OCI-LY3 (cell line): ENCODE results near the gene PIBF1.
"Not testable (repeated sequence)": the region's sequence is repeated elsewhere in the genome, so short reads cannot be mapped to it uniquely, and the experiment has no call there.

Experiments used
- H2AFZ ChIP-seq: fragments of 200-600, 300-600 bp; shearing (Covaris generic); 2 replicates; pipeline ENCODE4 v1.6.0; 2014; ENCODE audit warnings: antibody characterized with exemption, low read depth, low read length
- H3K27ac ChIP-seq: fragments of 200-600, 300-600 bp; sonication (generic); 2 replicates; pipeline ENCODE4 v1.5.1; 2014; ENCODE audit warnings: mild to moderate bottlenecking, low read length, moderate library complexity, mixed read lengths
- H3K27me3 ChIP-seq: fragments of 200-600, 300-600 bp; sonication (generic); 2 replicates; pipeline ENCODE4 v1.6.1; 2014; ENCODE audit warnings: low read depth, low read length, mixed read lengths
- H3K36me3 ChIP-seq: fragments of 200-600, 300-600 bp; sonication (generic); replicated peaks from 2 replicates; pipeline ENCODE3; 2014; ENCODE audit warnings: low read depth, low read length, mixed read lengths
- H3K4me1 ChIP-seq: fragments of 300-600, 200-600 bp; sonication (generic); 2 replicates; pipeline ENCODE4 v1.6.1; 2014; ENCODE audit warnings: low read length, mixed read lengths
- H3K4me2 ChIP-seq: fragments of 200-600, 300-600 bp; sonication (generic); 2 replicates; pipeline ENCODE4 v1.6.1; 2014; ENCODE audit warnings: low read length, mixed read lengths
- H3K4me3 ChIP-seq: fragments of 300-600, 200-600 bp; sonication (generic); 2 replicates; pipeline ENCODE4 v1.5.1; 2014; ENCODE audit warnings: antibody characterized with exemption, mild to moderate bottlenecking, low read length, moderate library complexity
- H3K79me2 ChIP-seq: fragments of 300-600, 200-600 bp; shearing (Covaris generic); 2 replicates; pipeline ENCODE4 v1.6.1; 2014; ENCODE audit warnings: mild to moderate bottlenecking, low read length, mixed read lengths
- H3K9ac ChIP-seq: fragments of 300-600, 200-600 bp; shearing (Covaris generic); 2 replicates; pipeline ENCODE4 v1.6.0; 2014; ENCODE audit warnings: mild to moderate bottlenecking, low read length, moderate library complexity
- H3K9me3 ChIP-seq: fragments of 200-600, 300-600 bp; shearing (Covaris generic); 2 replicates; pipeline ENCODE4 v1.6.1; 2014; ENCODE audit warnings: low read length, mixed read lengths; ENCODE audit not compliant: insufficient read depth
- H4K20me1 ChIP-seq: fragments of 200-600, 300-600 bp; sonication (generic); 2 replicates; pipeline ENCODE4 v1.6.1; 2016; ENCODE audit warnings: low read length, mixed read lengths; ENCODE audit not compliant: insufficient read depth
- EZH2phosphoT487 ChIP-seq: fragments of 200-600 bp; shearing (Covaris generic); IDR thresholded peaks from 2 replicates; pipeline ENCODE4 v1.6.1; 2018; ENCODE audit warnings: antibody characterized with exemption, mixed run types, low read depth
- TF ChIP-seq, protein P1 (sequence below): fragments of 200-600, 300-600 bp; sonication (generic); IDR thresholded peaks from 2 replicates; pipeline ENCODE4 v1.5.1; 2014; ENCODE audit warnings: antibody characterized with exemption, low read length, low read depth

Gene PIBF1

DNA sequence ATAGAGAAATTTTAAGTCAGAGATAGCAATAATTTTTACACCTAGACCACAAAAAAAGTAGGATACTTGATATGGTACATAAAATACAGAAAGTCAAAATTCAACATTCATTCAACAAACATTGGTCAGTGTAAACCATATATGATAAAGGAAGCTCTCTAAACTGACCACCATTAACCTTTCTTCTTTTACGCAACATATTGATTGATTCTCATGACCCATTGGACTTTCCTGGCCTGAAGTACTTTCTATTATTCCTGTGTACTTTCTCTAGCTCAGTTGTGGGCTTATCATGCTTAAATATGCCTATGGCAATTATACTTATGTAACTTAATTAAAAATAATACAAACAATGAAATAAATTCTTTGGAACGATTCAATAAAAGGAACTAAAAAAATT, 10.7 kb downstream of the PIBF1 start:
- H4K20me1 ChIP-seq = 0 out of 2 replicates have a peak, but pooled peaks cover 3% of the 10 kb centered on the region
- no peak overlapping the region for H3K27ac ChIP-seq
- H2AFZ ChIP-seq = no peak overlapping the region
- no peaks in the 10 kb centered on the region for H3K4me1 ChIP-seq
- H3K4me3 ChIP-seq = no peak overlapping the region
- TF ChIP-seq EZH2phosphoT487 = no peak
- TF ChIP-seq, protein P1, sequence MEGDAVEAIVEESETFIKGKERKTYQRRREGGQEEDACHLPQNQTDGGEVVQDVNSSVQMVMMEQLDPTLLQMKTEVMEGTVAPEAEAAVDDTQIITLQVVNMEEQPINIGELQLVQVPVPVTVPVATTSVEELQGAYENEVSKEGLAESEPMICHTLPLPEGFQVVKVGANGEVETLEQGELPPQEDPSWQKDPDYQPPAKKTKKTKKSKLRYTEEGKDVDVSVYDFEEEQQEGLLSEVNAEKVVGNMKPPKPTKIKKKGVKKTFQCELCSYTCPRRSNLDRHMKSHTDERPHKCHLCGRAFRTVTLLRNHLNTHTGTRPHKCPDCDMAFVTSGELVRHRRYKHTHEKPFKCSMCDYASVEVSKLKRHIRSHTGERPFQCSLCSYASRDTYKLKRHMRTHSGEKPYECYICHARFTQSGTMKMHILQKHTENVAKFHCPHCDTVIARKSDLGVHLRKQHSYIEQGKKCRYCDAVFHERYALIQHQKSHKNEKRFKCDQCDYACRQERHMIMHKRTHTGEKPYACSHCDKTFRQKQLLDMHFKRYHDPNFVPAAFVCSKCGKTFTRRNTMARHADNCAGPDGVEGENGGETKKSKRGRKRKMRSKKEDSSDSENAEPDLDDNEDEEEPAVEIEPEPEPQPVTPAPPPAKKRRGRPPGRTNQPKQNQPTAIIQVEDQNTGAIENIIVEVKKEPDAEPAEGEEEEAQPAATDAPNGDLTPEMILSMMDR = no peak
- H3K79me2 ChIP-seq = peaks cover 32% of the 10 kb centered on the region
- H3K4me2 ChIP-seq = no peak overlapping the region
- no peaks in the 10 kb centered on the region for H3K9me3 ChIP-seq
- H3K27me3 ChIP-seq = no peaks in the 10 kb centered on the region
- H3K36me3 ChIP-seq = peaks cover 57% of the 10 kb centered on the region
- H3K9ac ChIP-seq = no peak overlapping the region

- Histone ChIP-seq H3K27ac (no peak overlapping the region), H4K20me1 (no peaks in the 10 kb centered on the region; the same call in 1 of the 2 replicates), H2AFZ (no peak overlapping the region), H3K9ac (no peak overlapping the region), H3K9me3 (no peaks in the 10 kb centered on the region), H3K4me3 (no peak overlapping the region), H3K27me3 (no peaks in the 10 kb centered on the region), H3K4me2 (no peak overlapping the region), H3K4me1 (no peaks in the 10 kb centered on the region), H3K36me3 (peaks cover 50% of the 10 kb centered on the region), H3K79me2 (no peaks in the 10 kb centered on the region; the same call in 1 of the 2 replicates)
- TF ChIP-seq EZH2phosphoT487 = no peak
- TF ChIP-seq, protein P1 = no peak
Observed at GRCh38 chr13:72798817-72799216, 16.9 kb downstream of the PIBF1 start.

DNA sequence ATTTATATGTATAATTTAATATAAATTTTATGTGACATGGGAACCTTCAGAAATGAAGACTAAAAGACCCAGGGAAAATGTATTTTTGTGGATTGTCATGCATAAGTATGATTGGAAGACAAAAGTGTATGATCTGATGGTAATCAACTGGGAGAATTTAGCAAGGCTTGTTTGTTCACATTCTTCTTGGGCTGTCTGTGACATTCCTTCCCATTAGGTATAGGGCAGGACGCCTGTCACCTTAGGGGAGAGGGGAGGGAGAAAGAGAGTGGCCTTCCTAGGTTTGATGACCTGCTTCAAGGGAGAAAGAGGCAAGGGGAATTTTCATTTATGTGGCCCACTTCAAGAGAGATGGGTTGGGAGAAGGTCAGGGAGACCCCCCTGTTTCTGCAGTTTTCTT, 22.4 kb downstream of the PIBF1 start:
- H4K20me1 ChIP-seq = no peaks in the 10 kb centered on the region; the same call in 1 of the 2 replicates
- no peak overlapping the region for H3K4me3 ChIP-seq
- no peak overlapping the region for H3K9ac ChIP-seq
- TF ChIP-seq EZH2phosphoT487 = no peak
- TF ChIP-seq, protein P1 = no peak
- peaks cover 3% of the 10 kb centered on the region; the same call in 1 of the 2 replicates for H3K4me1 ChIP-seq
- H3K79me2 ChIP-seq = no peaks in the 10 kb centered on the region; the same call in 1 of the 2 replicates
- H3K27ac ChIP-seq = no peak overlapping the region
- H3K36me3 ChIP-seq = peaks cover 23% of the 10 kb centered on the region
- H2AFZ ChIP-seq = no peak overlapping the region
- no peaks in the 10 kb centered on the region for H3K9me3 ChIP-seq
- no peak overlapping the region for H3K4me2 ChIP-seq
- no peaks in the 10 kb centered on the region for H3K27me3 ChIP-seq

DNA sequence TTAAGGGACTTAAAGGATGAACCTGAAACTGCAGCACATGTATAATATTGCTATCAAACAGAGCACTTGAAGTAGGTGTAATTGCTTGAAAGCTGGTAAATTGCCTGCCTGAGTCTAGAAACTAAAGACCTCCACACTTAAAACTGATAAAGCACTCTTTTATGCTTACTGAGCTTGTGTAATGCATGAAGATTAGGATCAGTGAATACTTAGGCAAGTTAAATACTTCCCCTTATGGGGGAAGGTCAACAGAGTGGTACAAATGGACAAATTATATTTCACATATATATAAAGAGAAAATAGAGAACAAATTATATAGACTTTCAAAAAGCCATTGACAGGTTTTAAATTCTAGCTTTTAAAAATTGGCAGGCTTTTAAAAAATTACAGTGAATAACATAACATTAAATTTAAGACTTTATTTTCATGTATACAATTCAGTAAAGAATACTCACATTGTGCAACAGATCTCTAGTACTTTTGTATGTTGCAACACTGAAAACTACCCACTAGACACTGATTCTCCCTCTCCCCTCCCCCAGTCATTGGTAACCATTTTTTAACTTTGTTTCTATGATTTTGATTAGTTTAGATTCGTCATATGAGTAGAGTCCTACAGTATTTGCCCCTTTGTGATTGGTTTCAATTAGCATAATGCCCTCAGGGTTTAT, 23.9 kb downstream of the PIBF1 start:
- Histone ChIP-seq H3K9ac (no peak overlapping the region), H3K27me3 (no peaks in the 10 kb centered on the region), H3K4me2 (no peak overlapping the region), H3K79me2 (no peaks in the 10 kb centered on the region; the same call in 1 of the 2 replicates), H3K4me1 (peaks cover 3% of the 10 kb centered on the region; the same call in 1 of the 2 replicates), H4K20me1 (no peaks in the 10 kb centered on the region; the same call in 1 of the 2 replicates), H3K27ac (no peak overlapping the region), H3K36me3 (peaks cover 20% of the 10 kb centered on the region), H2AFZ (no peak overlapping the region), H3K4me3 (no peak overlapping the region), H3K9me3 (no peaks in the 10 kb centered on the region)
- TF ChIP-seq, protein P1 = no peak
- TF ChIP-seq EZH2phosphoT487 = no peak

DNA sequence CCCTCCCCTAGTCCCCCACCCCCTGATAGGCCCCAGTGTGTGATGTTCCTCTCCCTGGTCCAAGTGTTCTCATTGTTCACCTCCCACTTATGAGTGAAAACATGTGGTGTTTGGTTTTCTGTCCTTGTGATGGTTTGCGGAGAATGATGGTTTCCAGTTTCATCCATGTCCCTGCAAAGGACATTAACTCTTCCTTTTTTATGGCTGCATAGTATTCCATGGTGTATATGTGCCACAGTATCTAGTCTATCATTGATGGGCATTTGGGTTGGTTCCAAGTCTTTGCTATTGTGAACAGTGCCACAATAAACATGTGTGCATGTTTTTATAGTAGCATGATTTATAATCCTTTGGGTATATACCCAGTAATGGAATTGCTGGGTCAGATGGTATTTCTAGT, 24.6 kb downstream of the PIBF1 start:
- peaks cover 17% of the 10 kb centered on the region for H3K36me3 ChIP-seq
- H3K79me2 ChIP-seq, H3K4me3 ChIP-seq, H3K9me3 ChIP-seq, H3K27me3 ChIP-seq, H3K9ac ChIP-seq, H3K4me2 ChIP-seq, H3K4me1 ChIP-seq, H4K20me1 ChIP-seq, H2AFZ ChIP-seq, H3K27ac ChIP-seq: not testable (repeated sequence)
